ENCODE results near the gene TRAPPC3L. TPM values are rescaled to one million over a fixed set of nuclear protein-coding genes. Genes with fewer than 3 reads are reported as not detected.

TRAPPC3L gene
- total and polyA plus RNA-seq, 2 of the 13 experiments (the other 11 are each of a cell fraction or from before 2014, with no cell fraction given): not detected

DNA sequence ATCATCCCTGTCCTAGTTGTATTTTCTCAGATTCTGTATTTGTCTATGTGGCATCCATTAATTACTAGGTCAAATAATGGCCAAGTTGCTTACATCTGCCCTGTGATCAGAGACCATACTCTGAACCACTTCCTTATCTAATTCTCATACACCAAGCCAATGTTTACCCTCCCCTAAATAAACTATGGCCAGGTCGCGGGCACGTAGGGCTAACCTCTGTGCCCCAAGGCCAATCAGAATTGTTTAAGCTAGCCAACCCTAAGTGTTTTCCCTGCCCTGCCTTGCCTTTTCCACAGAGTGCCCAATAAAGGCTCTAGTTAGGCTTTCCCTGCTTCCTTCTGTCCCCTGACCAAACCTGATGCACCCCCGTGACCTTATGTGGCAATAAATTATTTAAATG lies 5.3 kb upstream of the TRAPPC3L start (continued):
- TF ChIP-seq, protein P1, sequence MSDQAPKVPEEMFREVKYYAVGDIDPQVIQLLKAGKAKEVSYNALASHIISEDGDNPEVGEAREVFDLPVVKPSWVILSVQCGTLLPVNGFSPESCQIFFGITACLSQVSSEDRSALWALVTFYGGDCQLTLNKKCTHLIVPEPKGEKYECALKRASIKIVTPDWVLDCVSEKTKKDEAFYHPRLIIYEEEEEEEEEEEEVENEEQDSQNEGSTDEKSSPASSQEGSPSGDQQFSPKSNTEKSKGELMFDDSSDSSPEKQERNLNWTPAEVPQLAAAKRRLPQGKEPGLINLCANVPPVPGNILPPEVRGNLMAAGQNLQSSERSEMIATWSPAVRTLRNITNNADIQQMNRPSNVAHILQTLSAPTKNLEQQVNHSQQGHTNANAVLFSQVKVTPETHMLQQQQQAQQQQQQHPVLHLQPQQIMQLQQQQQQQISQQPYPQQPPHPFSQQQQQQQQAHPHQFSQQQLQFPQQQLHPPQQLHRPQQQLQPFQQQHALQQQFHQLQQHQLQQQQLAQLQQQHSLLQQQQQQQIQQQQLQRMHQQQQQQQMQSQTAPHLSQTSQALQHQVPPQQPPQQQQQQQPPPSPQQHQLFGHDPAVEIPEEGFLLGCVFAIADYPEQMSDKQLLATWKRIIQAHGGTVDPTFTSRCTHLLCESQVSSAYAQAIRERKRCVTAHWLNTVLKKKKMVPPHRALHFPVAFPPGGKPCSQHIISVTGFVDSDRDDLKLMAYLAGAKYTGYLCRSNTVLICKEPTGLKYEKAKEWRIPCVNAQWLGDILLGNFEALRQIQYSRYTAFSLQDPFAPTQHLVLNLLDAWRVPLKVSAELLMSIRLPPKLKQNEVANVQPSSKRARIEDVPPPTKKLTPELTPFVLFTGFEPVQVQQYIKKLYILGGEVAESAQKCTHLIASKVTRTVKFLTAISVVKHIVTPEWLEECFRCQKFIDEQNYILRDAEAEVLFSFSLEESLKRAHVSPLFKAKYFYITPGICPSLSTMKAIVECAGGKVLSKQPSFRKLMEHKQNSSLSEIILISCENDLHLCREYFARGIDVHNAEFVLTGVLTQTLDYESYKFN (CRISPR knock-in tag; conservative IDR thresholded peaks at IDR 0.05): peak; percentile 88
- TF ChIP-seq MIXL1 (CRISPR knock-in tag; IDR thresholded peaks at IDR 0.05) (peak; percentile 96), DNMT1 (CRISPR knock-in tag; IDR thresholded peaks at IDR 0.05) (no peak), NR3C1 (CRISPR knock-in tag; IDR thresholded peaks at IDR 0.05) (no peak), RFXANK (CRISPR knock-in tag; IDR thresholded peaks at IDR 0.05) (no peak), RFXAP (CRISPR knock-in tag; IDR thresholded peaks at IDR 0.05; ENCODE audit: borderline replicate concordance) (no peak), ZNF430 (CRISPR knock-in tag; IDR thresholded peaks at IDR 0.05) (0 out of 2 replicates have a peak, but pooled peaks have one; percentile 17), ZNF468 (CRISPR knock-in tag; IDR thresholded peaks at IDR 0.05) (no peak), HIVEP1 (CRISPR knock-in tag; IDR thresholded peaks at IDR 0.05) (no peak), ZNF207 (IDR thresholded peaks at IDR 0.05; ENCODE audit: borderline replicate concordance) (no peak), GATA4 (IDR thresholded peaks at IDR 0.05; ENCODE audit: borderline replicate concordance, low read depth) (peak; percentile 50; the same call in 1 of the 2 replicates), ZSCAN30 (CRISPR knock-in tag; IDR thresholded peaks at IDR 0.05) (no peak), ZKSCAN8 (CRISPR knock-in tag; IDR thresholded peaks at IDR 0.05; ENCODE audit: borderline replicate concordance) (no peak), TCF7 (IDR thresholded peaks at IDR 0.05; ENCODE audit: low read depth) (peak; percentile 50), RBAK (CRISPR knock-in tag; IDR thresholded peaks at IDR 0.05) (no peak), CREM (IDR thresholded peaks at IDR 0.05) (peak; percentile 24; the same call in 1 of the 2 replicates), CREM (CRISPR knock-in tag; IDR thresholded peaks at IDR 0.05) (no peak)
- TF ChIP-seq, protein P2, sequence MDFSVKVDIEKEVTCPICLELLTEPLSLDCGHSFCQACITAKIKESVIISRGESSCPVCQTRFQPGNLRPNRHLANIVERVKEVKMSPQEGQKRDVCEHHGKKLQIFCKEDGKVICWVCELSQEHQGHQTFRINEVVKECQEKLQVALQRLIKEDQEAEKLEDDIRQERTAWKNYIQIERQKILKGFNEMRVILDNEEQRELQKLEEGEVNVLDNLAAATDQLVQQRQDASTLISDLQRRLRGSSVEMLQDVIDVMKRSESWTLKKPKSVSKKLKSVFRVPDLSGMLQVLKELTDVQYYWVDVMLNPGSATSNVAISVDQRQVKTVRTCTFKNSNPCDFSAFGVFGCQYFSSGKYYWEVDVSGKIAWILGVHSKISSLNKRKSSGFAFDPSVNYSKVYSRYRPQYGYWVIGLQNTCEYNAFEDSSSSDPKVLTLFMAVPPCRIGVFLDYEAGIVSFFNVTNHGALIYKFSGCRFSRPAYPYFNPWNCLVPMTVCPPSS (IDR thresholded peaks at IDR 0.05): no peak
- TF ChIP-seq, protein P3, sequence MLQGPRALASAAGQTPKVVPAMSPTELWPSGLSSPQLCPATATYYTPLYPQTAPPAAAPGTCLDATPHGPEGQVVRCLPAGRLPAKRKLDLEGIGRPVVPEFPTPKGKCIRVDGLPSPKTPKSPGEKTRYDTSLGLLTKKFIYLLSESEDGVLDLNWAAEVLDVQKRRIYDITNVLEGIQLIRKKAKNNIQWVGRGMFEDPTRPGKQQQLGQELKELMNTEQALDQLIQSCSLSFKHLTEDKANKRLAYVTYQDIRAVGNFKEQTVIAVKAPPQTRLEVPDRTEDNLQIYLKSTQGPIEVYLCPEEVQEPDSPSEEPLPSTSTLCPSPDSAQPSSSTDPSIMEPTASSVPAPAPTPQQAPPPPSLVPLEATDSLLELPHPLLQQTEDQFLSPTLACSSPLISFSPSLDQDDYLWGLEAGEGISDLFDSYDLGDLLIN (CRISPR knock-in tag; IDR thresholded peaks at IDR 0.05; ENCODE audit: borderline replicate concordance): no peak
- TF ChIP-seq, protein P4, sequence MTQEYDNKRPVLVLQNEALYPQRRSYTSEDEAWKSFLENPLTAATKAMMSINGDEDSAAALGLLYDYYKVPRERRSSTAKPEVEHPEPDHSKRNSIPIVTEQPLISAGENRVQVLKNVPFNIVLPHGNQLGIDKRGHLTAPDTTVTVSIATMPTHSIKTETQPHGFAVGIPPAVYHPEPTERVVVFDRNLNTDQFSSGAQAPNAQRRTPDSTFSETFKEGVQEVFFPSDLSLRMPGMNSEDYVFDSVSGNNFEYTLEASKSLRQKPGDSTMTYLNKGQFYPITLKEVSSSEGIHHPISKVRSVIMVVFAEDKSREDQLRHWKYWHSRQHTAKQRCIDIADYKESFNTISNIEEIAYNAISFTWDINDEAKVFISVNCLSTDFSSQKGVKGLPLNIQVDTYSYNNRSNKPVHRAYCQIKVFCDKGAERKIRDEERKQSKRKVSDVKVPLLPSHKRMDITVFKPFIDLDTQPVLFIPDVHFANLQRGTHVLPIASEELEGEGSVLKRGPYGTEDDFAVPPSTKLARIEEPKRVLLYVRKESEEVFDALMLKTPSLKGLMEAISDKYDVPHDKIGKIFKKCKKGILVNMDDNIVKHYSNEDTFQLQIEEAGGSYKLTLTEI (CRISPR knock-in tag; conservative IDR thresholded peaks at IDR 0.05): no peak
- TF ChIP-seq, protein P5, sequence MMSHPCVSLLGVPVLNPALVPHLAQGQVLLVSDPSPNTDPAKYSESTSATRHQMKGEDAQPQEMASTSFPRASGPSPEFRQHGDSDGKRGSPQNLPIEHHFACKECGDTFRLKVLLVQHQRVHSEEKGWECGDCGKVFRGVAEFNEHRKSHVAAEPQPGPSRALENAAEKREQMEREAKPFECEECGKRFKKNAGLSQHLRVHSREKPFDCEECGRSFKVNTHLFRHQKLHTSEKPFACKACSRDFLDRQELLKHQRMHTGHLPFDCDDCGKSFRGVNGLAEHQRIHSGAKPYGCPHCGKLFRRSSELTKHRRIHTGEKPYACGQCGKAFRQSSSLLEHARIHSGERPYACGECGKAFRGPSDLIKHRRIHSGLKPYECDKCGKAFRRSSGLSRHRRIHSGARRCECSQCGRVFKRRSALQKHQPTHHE (CRISPR knock-in tag; IDR thresholded peaks at IDR 0.05; ENCODE audit: borderline replicate concordance): no peak

Data from HepG2 (cell line).